Activated CD4-positive, CD25-positive, alpha-beta regulatory T cell (primary cell): Measurements from ENCODE around the gene EID3.
"Not testable (repeated sequence)": the region's sequence is repeated elsewhere in the genome, so short reads cannot be mapped to it uniquely, and the experiment has no call there.

Experiments
- DNase-seq, 4 experiments: peaks; one replicate each; lab custom pipeline; 2025; lab: John Stamatoyannopoulos, UW

The EID3 gene

GRCh38 chr12:104313568-104314241 lies 10.2 kb downstream of the EID3 start:
- no peak for DNase-seq

DNA sequence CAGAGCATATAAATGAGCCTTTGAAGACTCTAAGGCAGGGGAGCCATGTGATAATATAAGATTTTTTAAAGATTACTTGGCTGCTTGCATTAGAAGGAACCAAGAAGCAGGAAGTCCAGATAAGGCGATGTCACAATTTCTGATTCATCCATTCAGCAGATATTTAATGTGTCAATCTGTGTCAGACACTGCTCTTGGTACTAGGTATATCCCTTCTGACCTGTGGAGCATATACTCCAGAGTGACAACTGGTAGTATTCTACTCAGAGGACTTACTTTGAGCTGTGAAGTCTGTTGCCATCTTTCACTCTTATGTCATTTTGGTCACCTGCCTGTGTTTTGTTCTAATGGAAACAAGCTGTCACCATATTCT lies 10.7 kb downstream of the EID3 start:
- DNase-seq, result no peak

GRCh38 chr12:104315326-104316224 lies 12.0 kb downstream of the EID3 start:
- no peak for DNase-seq

DNA sequence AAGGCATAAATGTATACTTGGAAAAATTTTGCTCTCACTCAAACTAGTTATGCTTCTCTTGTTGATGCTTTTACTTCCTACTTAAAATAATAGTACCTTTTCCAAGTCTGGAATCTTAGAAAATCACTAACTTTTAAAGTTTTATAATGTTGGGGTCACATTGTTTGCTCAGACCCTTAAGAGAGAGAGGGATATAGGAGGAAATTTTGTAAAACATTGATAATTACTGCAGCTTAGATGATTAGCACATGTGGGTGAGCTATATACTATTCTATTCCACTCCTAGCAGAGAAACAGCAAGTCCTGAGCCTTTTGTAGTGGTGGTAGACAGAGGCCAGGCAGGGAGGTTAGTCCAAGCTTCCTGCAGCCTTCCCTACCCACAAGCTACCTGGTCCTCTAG lies 13.4 kb downstream of the EID3 start:
- DNase-seq, result no peak

GRCh38 chr12:104317538-104318210 lies 14.1 kb downstream of the EID3 start:
- no peak for DNase-seq

DNA sequence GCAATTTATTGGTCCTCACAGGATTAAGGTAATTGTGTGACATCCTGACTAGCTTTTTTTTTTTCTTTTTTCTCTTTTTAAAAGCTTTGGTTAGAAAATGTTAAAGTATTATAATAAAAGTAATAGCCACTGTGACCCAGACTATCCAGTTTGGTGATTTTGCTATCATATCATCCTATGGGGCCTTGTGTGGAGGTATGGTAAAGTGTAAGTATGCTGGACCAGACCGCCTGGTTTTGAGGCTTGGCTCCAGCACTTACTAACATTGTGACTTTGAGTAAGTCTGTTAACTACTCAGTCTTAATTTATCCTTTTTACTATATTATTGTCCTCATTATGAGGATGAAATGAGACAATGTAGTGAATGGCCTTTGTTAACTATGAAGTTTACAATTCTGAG lies 15.5 kb downstream of the EID3 start:
- no peak for DNase-seq

DNA sequence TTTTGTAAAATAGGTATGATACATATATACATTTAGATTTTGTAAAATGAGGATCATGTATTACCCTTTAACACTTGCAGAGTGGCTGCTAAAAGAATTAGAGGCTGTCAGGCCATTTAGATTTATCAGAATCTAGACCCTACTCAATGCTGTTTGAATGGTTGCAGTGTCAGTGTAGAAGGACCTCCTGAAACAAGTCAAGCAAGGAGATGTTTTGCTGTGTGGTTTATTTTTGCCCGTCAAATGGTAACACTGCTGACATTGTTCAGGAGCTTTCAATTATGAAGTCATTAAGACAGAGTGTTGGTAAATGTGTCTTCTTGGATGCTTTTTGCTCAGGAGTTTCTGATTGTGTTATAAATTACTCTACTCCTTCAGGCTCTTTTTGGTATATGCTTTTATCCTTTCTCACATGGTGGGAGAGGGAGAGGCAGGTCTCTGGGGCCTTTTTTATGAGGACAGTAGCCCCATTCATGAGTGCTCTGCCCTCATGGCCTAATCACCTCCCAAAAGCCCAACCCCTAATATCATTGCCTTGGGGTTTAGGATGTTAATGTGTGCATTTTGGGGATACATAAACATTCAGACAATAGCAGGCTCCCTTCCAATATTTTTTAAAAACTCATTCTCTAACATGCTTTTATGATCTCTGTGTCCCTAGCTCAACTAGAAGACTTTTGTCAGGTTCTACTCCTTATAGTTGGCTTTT lies 16.5 kb downstream of the EID3 start:
- DNase-seq, result no peak

DNA sequence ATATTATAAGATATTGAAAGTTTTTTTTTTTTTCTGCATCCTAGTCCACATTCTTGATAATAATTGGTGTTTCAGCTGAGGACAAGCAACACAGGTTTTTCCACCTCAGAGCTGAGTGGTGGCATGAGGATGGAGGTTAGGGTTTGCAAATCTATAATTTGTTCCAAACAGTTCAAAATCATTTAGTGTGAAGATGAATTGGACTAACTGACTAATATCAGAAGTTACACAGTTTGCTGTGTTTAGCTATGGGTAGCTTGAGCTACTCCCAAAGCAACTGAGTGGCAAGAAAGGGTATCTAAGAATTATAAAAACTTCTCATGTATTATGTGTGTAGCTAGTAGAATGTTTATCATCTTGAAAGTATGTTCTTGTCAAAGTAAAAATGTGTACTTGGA lies 17.1 kb downstream of the EID3 start:
- DNase-seq, result no peak

- DNase-seq, result no peak
Observed at GRCh38 chr12:104321949-104322348, 18.4 kb downstream of the EID3 start.

DNA sequence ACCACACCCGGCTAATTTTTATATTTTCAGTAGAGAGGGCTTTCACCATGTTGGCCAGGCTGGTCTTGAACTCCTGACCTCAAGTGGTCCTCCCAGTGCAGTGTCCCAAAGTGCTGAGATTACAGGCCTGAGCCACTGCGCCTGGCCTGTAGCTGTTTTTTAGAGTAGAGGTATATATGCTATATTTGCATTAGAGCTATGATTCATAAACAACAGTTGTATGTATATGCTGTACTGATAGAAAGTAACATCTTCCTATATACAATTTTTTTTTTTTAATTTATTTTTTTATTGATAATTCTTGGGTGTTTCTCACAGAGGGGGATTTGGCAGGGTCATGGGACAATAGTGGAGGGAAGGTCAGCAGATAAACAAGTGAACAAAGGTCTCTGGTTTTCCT lies 19.0 kb downstream of the EID3 start:
- DNase-seq, result not testable (repeated sequence)

- DNase-seq, result no peak
Observed at GRCh38 chr12:104323899-104324298, 20.4 kb downstream of the EID3 start.

DNA sequence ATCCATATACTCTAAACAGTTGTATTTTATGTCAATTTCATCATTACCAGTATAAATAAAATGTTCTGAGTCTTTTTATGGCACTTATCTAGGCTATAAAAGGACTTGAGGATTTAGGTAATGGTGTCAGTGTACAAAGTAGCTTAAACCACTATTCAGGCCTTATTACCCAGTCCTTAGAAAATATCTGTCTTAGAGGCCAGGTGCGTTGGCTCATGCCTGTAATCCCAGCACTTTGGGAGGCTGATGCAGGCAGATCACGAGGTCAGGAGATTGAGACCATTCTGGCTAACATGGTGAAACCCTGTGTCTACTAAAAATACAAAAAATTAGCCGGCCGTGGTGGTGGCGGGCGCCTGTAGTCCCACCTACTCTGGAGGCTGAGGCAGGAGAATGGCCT lies 24.7 kb downstream of the EID3 start:
- not testable (repeated sequence) for DNase-seq

- DNase-seq, result no peak
Observed at GRCh38 chr12:104328790-104329189, 25.3 kb downstream of the EID3 start.

DNA sequence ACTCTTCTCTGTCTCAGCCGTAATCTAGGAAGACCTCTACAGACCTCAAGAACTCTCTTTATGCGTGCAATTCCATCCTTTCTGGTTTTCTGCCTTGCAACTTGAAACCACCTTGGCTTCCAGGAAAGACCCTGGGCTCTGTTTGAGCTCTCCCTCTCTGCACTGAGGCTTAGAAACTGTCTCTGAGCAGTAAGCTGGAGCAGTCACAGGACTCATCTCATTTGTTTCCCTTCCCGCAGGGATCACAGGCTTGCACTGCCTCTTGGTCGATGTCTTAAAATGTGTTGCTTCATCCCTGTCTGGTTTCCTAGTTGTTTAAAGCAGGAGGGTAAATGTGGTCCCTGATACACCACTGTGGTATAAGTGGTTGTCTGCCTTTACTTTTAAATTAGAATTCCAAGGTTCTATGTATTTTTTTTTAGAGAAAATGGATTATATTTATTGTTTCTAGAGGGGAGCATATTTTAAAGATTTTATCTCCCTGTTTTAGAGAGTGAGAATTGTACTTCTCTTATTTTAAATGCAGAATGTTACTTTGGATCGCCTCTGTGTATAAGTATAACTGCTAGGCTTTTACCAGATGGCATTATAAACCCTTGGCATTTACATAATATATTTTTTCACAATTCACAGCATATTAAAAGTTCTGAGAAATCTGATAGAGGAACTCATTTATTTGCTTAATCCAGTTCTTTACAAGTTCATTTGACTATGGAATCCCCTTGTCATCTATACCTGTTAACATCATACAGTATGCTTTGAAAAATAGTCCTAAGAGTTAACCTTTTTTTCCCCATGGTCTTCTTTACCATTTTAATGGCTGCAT lies 26.4 kb downstream of the EID3 start:
- DNase-seq, result no peak

DNA sequence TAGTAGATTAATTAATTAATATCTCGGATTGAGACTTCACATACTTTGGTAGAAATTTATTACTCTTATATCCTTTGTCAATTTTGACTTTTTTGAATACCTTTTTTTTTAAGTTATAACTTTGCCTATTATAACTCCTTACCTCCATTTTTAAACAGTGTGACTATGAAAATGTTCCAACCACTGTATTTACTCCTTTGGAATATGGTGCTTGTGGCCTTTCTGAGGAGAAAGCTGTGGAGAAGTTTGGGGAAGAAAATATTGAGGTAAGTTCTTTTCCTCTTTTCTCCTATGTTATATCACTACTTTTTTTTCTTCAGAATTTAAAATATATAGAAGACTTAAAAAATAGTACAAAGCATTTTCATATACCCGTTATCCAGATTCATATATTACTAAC lies 27.8 kb downstream of the EID3 start:
- no peak for DNase-seq

DNA sequence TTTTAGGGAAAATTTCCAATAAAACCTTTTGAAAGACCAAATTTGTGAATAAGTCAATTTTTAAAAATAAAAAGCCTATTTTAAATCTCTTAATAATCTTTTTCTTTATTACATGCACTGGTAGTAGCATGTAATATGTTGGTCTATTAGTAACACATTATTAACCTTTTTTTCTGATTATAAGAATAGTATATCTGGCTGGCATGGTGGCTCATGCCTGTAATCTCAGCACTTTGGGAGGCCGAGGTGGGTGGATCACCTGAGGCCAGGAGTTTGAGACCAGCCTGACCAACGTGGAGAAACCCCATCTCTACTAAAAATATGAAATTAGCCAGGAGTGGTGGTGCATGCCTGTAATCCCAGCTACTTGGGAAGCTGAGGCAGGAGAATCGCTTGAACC lies 28.7 kb downstream of the EID3 start:
- not testable (repeated sequence) for DNase-seq

GRCh38 chr12:104333692-104334255 lies 30.2 kb downstream of the EID3 start:
- DNase-seq, result no peak

GRCh38 chr12:104334581-104334980 lies 31.0 kb downstream of the EID3 start:
- DNase-seq, result no peak

DNA sequence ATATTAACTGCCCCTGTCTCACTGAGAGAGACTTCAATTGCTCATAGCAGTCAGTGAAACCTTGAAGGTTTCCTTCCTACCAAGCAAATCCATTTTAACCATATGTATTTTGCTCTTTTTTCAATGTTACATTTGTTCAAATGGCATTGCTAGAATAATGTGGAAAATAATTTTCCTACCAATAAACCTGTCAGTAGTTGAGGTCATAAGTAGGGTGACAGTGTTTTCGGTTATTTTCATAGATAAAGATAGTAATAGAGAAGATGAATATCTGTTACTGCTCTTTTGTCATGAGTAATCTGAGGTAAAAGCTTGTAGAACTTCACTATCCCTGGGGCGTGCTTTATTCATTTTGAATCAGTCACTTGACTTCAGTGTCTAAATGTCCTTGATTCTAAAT lies 32.6 kb downstream of the EID3 start:
- DNase-seq, result no peak

- DNase-seq, result no peak
Observed at GRCh38 chr12:104337030-104337558, 33.6 kb downstream of the EID3 start.

GRCh38 chr12:104339663-104340062 lies 36.1 kb downstream of the EID3 start:
- no peak for DNase-seq
